ENCODE results near the gene C1QTNF8.

Gene C1QTNF8

GRCh38 chr16:1096169-1097082, at the start of gene C1QTNF8:
C1QTNF8 (minus strand) TSS chr16:1096244; CDS start chr16:1094922, 1,322 bp downstream.
- DNase-seq (ENCODE audit: insufficient read length, low spot score) (no peak), FAIRE-seq (no peak)

- FAIRE-seq = no peak
- DNase-seq (ENCODE audit: insufficient read length, low spot score) = no peak
These were observed 49.5 kb upstream of the C1QTNF8 start for GRCh38 chr16:1145383-1146100.

- DNase-seq (ENCODE audit: insufficient read length, low spot score) (no peak), FAIRE-seq (no peak)
These were observed 48.7 kb upstream of the C1QTNF8 start for GRCh38 chr16:1144476-1145382.

GRCh38 chr16:1143761-1144450, 47.9 kb upstream of the C1QTNF8 start:
- FAIRE-seq (peak; percentile 4), DNase-seq (ENCODE audit: insufficient read length, low spot score) (no peak)

GRCh38 chr16:1142911-1143310, 46.9 kb upstream of the C1QTNF8 start:
- DNase-seq (ENCODE audit: insufficient read length, low spot score) (no peak), FAIRE-seq (no peak)

GRCh38 chr16:1141716-1142115, 45.7 kb upstream of the C1QTNF8 start:
- FAIRE-seq (no peak), DNase-seq (ENCODE audit: insufficient read length, low spot score) (no peak)

- FAIRE-seq (no peak), DNase-seq (ENCODE audit: insufficient read length, low spot score) (no peak)
These were observed 45.1 kb upstream of the C1QTNF8 start for GRCh38 chr16:1141191-1141590.

GRCh38 chr16:1140582-1141162, 44.6 kb upstream of the C1QTNF8 start:
- FAIRE-seq (no peak), DNase-seq (ENCODE audit: insufficient read length, low spot score) (no peak)

GRCh38 chr16:1137604-1138003, 41.6 kb upstream of the C1QTNF8 start:
- FAIRE-seq = no peak
- DNase-seq (ENCODE audit: insufficient read length, low spot score) = no peak

GRCh38 chr16:1135459-1135825, 39.4 kb upstream of the C1QTNF8 start:
- FAIRE-seq (no peak), DNase-seq (ENCODE audit: insufficient read length, low spot score) (no peak)

- FAIRE-seq (no peak), DNase-seq (ENCODE audit: insufficient read length, low spot score) (no peak)
These were observed 38.9 kb upstream of the C1QTNF8 start for GRCh38 chr16:1134776-1135458.

GRCh38 chr16:1133810-1134520, 37.9 kb upstream of the C1QTNF8 start:
- DNase-seq (ENCODE audit: insufficient read length, low spot score) (no peak), FAIRE-seq (no peak)

GRCh38 chr16:1133271-1133670, 37.2 kb upstream of the C1QTNF8 start:
- DNase-seq (ENCODE audit: insufficient read length, low spot score) = no peak
- no peak for FAIRE-seq

- FAIRE-seq (no peak), DNase-seq (ENCODE audit: insufficient read length, low spot score) (no peak)
These were observed 36.4 kb upstream of the C1QTNF8 start for GRCh38 chr16:1132431-1132830.

- no peak for FAIRE-seq
- no peak for DNase-seq (ENCODE audit: insufficient read length, low spot score)
These were observed 35.4 kb upstream of the C1QTNF8 start for GRCh38 chr16:1131378-1131994.

GRCh38 chr16:1130382-1130781, 34.3 kb upstream of the C1QTNF8 start:
- DNase-seq (ENCODE audit: insufficient read length, low spot score) (no peak), FAIRE-seq (no peak)

GRCh38 chr16:1129106-1129960, 33.3 kb upstream of the C1QTNF8 start:
- DNase-seq (ENCODE audit: insufficient read length, low spot score) (no peak), FAIRE-seq (no peak)
